Ovary (tissue), 9 donors: Measurements from ENCODE around the gene UBE2QL1. TPM values are rescaled to one million over a fixed set of nuclear protein-coding genes. Genes with fewer than 3 reads are reported as not detected.

Experiments
- polyA plus RNA-seq, 2 donors: library from polyadenylated mRNA; stranded (reverse); fragments of 200-250 nt in 1 of 2; fragments of 350-450 nt in 1 of 2; fragmentation: Illumina TruSeq in 1 of 2; extraction: RNeasy Lipid Tissue Mini Kit (QIAGEN cat#74804) in 1 of 2; gene quantifications; one replicate each; pipeline ENCODE4 v1.2.3, GENCODE V29; 2013 to 2014
- total RNA-seq, 7 donors: library from RNA; depleted of rRNA in 2 of 7; stranded (reverse); fragments of >200 nt in 2 of 7; fragmentation: NEBNext Ultra II Directional in 3 of 7; extraction: Animal tissue kit (Norgen Biotek cat#: 25700) in 3 of 7; gene quantifications; one replicate each; pipeline versions ENCODE4 v1.1.0 to v1.2.4, GENCODE V29; 2016 to 2023
- donor health status: DM: no; HTN: no; CAD: no; lungs with moderate emphysema.
- donor health status: DM: no; HTN: no; CAD: no.
- donor health status: Bipolar disorder and iron deficiency.
- donor health status: DM: yes; HTN: yes; CAD: no.
- donor health status: DM: no; HTN: no; CAD: no.
- donor health status: DM: yes; HTN: yes; CAD: no.

The UBE2QL1 gene
- total and polyA plus RNA-seq, 9 donors: 0.30 to 6.4 (median 1.3) TPM

Other genes with a start within 250 kb of the UBE2QL1 start
- 10 to 100 TPM; 18.2 to 32.7 (median 22.9) TPM for gene MED10, start 70.3 kb upstream of the UBE2QL1 start, total RNA-seq
- 10 to 100 TPM; 35.1 to 35.7 TPM for gene MED10, start 70.3 kb upstream of the UBE2QL1 start, polyA plus RNA-seq
- 10 to 100 TPM; 34.7 to 52.1 (median 40.7) TPM for gene NSUN2, start 184.2 kb downstream of the UBE2QL1 start, total RNA-seq
- 10 to 100 TPM; 33.5 to 33.8 TPM for gene NSUN2, start 184.2 kb downstream of the UBE2QL1 start, polyA plus RNA-seq
- 10 to 100 TPM in 3 of 7 donors, 1 to 10 TPM in 4; 4.4 to 13.5 (median 9.8) TPM for gene SRD5A1, start 184.6 kb downstream of the UBE2QL1 start, total RNA-seq
- gene SRD5A1, start 184.6 kb downstream of the UBE2QL1 start, polyA plus RNA-seq: 1 to 10 TPM; 6.5 to 6.6 TPM